Ecto neural progenitor cell (in vitro differentiated cells): ENCODE data around the gene STUB1.
A peak's percentile ranks its signal among the peaks of the same experiment; 100 is the strongest.
"Not testable (repeated sequence)": the region's sequence is repeated elsewhere in the genome, so short reads cannot be mapped to it uniquely, and the experiment has no call there.

Source experiments
- DNase-seq: peaks from one replicate; pipeline ENCODE4 v3.0.0-alpha.2; 2018; ENCODE audit warnings: low spot score

Gene STUB1

GRCh38 chr16:712740-713250 is 32.6 kb downstream of the STUB1 start:
- not testable (repeated sequence) for DNase-seq

DNA sequence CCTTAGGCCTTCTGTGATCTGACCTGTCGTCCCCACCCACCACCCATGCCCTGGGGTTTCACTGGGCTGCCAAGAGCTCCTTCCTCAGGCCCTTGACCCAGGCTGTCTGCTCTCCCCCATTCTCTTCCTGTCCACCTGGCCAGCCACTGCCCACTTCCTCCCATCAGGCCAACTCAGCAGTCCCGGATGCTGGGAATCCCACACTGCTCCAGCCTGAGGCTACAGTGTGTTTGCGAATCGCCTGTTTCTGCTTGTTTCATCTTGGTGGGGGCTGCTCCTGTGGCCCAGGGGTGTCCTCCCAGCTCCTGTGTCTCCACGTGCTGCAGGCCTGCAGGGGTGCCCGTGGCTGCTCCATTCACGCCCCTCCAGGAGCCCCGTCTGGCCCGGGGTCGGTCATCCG is 33.9 kb downstream of the STUB1 start:
- DNase-seq: no peak

DNA sequence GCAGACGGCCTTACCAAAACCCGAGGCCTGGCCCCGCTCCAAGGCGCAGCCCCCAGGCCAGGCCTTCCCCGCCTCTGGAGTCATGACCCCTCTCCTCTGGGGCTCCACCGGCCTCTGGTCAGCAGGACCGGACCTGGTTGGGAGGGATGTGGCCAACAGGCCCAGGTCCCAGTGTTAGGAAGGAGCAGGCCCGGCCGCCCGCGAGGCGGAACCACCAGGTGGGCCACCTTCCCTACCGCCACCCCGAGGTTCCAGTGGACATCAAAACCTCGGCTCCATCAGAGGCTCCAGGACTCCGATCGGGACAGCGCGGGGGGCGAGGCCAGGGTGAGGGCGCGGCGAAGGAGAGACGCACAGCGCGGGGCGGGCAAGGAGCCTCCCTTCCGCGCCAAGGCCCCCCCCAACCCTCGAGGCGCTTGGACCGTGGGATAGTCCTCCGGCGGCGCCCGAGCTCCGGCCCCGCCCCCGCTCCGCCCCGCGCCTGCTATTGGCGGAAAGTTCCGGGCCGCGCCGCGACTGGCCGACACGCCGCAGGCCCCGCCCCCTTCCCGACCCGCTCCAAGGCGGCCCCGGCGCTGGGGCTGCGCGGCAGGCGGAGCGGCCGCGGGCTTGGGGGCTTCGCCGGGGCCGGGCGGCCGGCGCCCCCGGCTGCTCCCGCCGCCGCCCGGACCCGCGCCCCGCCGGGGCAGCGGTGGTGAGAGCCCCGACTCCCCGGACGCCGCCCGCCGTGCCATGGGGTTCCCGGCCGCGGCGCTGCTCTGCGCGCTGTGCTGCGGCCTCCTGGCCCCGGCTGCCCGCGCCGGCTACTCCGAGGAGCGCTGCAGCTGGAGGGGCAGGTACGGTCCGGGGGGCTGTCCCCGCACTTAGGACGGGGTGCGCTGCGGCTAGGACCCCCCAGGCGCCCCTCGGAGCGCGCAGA is 34.6 kb downstream of the STUB1 start, which contains the start of gene METRN:
Gene METRN, plus strand, starts transcription at position 561 of the 919 bp plus-strand sequence. Its CDS starts 172 bp downstream, at position 733.
- DNase-seq: peak; percentile 95

- no peak for DNase-seq
Measured at GRCh38 chr16:715477-716199, 35.4 kb downstream of the STUB1 start.

DNA sequence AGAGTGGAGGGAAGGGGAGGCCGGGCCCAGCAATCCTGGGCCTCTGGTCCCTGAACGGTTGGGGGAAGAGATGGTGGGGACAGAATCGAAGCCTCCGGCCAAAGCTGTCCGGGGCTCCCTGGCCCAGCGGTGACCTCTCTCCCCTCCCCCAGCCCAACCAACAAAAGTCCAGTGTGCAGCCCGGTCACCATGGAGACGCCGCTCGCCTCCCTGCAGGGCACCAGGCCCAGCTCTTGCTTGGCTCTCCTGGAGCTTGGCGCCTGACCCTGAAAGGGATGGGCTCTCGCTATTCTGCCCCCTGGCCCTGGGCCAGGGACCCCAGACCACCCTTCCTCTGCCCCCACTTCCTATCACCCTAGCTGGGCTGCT is 36.0 kb downstream of the STUB1 start:
- peak; percentile 92 for DNase-seq

DNA sequence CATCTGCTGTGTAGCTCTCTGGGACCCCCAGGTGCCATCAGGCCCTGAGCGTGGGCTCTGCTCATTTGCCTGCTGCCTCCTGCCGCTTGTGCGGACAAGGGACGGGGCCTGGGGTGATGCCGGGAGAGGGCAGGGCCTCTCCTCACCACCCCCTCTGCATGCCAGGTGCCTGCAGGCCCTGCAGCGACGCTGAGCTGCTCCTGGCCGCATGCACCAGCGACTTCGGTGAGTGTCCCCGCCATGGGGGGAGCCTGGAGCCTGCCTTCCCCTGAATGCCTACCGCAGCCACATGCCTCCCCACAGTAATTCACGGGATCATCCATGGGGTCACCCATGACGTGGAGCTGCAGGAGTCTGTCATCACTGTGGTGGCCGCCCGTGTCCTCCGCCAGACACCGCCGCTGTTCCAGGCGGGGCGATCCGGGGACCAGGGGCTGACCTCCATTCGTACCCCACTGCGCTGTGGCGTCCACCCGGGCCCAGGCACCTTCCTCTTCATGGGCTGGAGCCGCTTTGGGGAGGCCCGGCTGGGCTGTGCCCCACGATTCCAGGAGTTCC is 36.6 kb downstream of the STUB1 start:
- DNase-seq: no peak

- no peak for DNase-seq
Measured at GRCh38 chr16:717450-718245, 37.4 kb downstream of the STUB1 start.

GRCh38 chr16:718389-718788 is 38.2 kb downstream of the STUB1 start:
- DNase-seq: no peak

DNA sequence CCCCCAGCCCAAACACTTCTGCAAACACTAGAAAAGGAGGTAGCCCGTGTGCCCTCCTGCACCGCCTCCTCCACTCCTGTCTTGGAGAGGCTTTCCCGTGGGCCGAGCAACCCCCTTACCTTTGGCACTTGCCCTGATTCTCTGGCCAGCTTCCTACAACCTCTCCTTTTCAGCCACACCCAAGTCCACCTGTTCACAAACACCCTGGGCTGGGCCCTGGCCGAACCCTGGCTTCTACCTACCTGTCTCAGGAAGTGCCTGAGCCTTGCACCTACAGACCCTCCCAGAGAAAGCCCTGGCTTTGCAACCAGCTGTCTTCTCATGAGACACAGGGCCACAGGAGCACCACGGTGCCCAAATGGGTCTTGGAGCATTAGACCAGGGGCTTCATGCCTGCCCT is 38.7 kb downstream of the STUB1 start:
- no peak for DNase-seq

- DNase-seq: no peak
Measured at GRCh38 chr16:719815-720446, 39.7 kb downstream of the STUB1 start.

DNA sequence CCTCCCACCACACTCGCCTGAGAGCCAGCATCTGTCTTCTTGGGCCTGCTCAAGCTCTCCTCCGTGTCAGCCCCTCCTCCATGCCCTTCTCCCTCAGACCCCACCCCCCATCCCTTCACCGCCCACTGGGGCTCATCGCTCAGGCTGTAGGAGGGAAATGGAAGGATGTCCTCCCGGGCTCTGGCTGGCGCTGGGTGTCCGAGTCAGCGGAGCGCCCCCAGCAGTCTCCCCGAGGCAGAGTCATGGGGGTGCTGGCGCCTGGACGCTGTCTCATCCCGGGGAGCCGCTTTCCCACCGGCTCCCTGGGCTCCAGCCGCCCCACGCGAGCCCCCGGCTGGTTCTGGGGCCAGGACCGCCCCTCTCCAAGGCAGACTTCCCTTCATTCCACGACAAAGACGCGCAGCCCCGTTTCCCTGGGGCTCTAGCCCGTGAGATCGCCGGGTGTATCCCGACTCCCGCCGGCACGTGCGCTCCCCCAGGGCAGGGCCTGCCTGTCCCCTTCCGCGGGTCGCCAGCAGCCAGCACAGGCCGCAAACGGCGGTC is 40.3 kb downstream of the STUB1 start:
- DNase-seq: peak; percentile 80

- peak; percentile 93 for DNase-seq
Measured at GRCh38 chr16:720990-721764, 41.0 kb downstream of the STUB1 start, which contains the start of gene ANTKMT. Gene ANTKMT (plus strand): TSS chr16:721146. CDS start chr16:721275, 129 bp downstream.

DNA sequence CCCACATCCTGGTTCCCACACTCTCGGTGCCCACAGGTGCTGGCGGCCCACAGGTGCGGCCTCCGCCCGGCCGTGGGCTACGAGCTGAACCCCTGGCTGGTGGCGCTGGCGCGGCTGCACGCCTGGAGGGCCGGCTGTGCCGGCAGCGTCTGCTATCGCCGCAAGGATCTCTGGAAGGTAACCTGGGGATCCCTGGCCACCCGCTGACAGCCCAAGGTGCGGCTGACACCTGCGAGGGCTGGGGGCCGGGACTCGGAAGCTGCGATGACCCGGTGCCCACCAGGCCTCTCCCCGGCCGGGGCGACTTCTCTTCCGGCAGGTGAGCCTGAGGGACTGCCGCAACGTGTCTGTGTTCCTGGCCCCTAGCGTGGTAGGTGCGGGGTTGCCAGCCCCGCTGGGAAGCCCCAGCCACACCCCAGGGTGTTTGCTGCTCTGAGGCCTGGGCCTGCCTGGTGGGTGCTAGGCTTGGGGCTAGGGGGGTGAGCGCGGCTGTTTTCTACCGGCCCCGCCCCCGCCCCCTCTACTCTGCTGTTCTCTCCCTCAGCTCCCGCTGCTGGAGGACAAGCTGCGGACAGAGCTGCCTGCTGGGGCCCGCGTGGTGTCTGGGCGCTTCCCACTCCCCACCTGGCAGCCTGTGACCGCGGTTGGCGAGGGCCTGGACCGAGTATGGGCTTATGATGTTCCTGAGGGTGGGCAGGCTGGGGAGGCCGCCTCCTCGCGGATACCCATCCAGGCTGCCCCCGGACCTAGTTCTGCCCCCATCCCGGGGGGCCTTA is 41.7 kb downstream of the STUB1 start:
- DNase-seq: no peak

GRCh38 chr16:722835-723633 is 42.8 kb downstream of the STUB1 start:
- DNase-seq: no peak

- no peak for DNase-seq
Measured at GRCh38 chr16:723695-724094, 43.5 kb downstream of the STUB1 start.

GRCh38 chr16:724188-725040 is 44.2 kb downstream of the STUB1 start:
- DNase-seq: no peak

- DNase-seq: no peak
Measured at GRCh38 chr16:725041-725376, 44.8 kb downstream of the STUB1 start.
